Stimulated activated CD8-positive, alpha-beta memory T cell treated with anti-CD3 and anti-CD28 coated beads, Interleukin-12 subunit alpha, Interleukin-12 subunit beta, amount 100 ng/mL, for 24 hours (primary cell): ENCODE data around the gene MYO1B.

Experiments used
- DNase-seq: peaks from one replicate; pipeline ENCODE4 v3.0.0-alpha.2; 2020; ENCODE audit errors: extremely low read depth

The MYO1B gene

DNA sequence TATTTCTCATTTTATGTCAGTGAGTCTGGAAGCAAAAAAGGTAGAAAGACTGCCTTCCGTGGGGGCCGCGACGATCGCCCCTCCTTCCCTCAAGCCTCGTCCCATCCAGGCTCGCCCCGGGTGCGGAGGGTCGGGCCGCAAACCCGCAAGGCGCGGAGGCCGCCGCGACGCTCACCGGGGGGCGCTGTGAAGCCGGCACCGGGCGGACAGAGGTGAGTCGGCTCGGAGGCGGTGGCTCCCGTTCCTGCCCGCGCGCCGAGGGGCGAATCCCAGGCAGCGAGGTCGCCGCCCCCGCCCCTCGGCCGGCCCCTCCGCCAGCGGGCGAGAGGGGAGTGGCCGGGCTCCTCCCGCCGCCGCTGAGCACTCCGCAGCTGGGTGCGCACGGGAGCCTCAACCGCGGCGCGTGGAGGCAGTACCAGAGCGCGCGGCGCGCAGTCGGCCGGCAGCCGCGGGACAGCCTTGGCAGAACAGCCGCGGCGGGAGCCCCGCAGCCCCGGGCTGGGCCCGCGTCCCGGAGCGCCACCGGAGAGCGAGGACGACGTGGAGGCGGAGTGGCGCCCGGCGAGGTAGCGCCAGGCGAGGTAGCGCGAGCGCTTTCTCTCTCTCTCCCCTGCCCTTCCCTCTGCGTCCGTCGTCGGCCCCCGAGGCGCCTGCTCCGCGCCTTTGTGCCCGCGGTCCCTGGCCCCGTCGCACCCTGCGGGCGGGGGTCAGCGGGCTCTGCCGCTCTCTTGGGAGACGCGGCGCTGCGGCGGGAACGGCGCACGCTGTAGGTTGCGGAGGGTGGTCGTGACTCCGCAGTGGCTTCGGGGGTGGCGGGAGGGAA, at the start of gene MYO1B:
TSS of gene MYO1B (plus strand) at position 359 of the 823 bp plus-strand sequence. CDS start 31,492 bp downstream, outside the sequence.
- DNase-seq = peak; percentile 11

GRCh38 chr2:191197096-191197495, 48.1 kb upstream of the MYO1B start:
- DNase-seq = no peak

DNA sequence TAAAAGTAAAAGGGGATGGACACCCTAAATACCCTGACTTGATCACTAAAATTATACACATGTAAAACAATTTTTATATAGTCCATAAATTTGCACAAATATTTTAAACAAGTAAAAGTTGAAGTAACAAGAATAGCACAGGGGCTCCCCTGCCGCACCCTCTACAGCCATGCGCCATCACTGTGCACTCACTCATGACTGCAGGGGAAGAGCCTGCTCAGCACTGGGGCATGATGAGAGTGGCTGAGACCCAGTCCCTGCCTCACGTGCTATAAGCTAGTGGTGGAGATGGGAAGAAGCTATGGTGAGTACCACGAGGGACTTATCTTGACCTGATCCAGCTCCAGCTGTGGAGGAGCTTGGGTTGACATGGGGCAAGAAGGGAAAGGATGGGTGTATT, 46.9 kb upstream of the MYO1B start:
- no peak for DNase-seq

DNA sequence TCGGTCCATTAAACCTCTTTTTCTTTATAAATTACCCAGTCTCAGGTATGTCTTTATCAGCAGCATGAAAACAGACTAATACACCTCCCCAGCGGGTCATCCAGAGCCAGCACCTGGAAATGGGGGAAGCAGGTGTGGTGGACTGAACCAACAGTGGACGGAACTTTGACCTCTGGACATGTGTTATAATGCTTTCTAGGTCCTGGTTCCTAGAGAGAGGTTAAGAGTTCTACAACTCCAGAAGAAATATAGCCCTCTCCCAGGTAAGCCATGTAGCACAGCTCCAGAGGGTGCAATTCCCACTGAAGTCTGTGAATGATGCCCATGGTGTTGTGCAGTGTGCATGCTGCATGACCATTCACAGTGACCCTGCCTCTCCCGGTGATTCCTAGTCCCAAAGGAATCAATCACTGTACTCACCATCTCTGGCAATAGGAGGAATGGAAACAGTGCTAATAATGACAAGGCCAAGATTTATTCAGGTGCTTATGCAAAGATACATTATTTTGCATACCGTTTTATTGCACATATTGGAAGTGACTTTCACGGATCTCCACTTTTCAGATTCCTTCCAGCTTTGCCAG, 45.2 kb upstream of the MYO1B start:
- no peak for DNase-seq

- DNase-seq = no peak
Measured at GRCh38 chr2:191200910-191201309, 44.3 kb upstream of the MYO1B start.

DNA sequence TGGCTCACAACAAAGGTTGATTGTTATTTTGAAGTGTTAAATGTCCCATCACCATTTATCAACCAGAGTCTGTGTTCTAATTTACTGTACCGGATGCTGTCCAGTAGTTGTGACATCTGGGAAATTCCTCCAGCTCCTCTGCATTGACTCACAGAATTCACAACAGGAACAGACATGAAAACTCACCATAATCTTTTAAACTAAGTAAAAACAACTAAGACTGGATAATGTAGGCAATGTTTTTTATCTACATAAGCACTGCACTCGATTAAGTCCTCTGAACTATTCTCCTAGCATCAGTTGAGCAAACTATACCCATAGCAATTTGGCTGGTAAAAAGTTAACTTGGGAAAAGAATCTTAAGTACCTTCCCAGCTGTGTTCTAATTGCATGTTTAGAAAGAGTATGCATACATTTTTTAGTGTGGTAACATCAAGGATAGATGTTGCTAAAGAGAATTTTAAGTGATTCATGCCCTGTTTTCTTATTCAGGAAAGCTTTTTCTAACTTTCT, 42.9 kb upstream of the MYO1B start:
- no peak for DNase-seq

DNA sequence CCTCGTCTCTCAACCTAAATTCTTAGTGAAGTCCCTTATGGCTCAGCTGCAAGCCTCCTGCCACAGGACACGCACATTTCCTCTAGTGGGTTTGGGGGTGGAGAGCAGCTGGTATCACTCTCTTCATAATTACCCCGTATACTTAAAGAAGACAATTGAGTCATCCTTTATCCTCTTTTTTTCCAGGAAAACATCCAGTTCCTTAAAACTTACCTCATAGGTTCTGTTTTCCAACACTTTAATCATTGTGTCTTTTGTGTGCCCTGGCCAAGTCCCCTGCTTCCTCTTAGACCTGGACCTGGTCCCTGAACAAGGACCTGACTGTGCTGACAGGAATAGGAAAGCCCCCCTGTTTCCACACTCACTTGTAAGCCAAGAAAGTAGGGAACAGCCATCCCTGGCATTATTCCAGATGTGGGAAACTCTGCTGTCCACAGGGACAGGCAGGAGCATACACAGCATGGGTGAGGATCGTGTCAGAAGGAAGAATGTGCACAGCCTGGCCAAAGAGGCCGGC, 42.3 kb upstream of the MYO1B start:
- DNase-seq = no peak

- DNase-seq = no peak
Measured at GRCh38 chr2:191204433-191204832, 40.8 kb upstream of the MYO1B start.

DNA sequence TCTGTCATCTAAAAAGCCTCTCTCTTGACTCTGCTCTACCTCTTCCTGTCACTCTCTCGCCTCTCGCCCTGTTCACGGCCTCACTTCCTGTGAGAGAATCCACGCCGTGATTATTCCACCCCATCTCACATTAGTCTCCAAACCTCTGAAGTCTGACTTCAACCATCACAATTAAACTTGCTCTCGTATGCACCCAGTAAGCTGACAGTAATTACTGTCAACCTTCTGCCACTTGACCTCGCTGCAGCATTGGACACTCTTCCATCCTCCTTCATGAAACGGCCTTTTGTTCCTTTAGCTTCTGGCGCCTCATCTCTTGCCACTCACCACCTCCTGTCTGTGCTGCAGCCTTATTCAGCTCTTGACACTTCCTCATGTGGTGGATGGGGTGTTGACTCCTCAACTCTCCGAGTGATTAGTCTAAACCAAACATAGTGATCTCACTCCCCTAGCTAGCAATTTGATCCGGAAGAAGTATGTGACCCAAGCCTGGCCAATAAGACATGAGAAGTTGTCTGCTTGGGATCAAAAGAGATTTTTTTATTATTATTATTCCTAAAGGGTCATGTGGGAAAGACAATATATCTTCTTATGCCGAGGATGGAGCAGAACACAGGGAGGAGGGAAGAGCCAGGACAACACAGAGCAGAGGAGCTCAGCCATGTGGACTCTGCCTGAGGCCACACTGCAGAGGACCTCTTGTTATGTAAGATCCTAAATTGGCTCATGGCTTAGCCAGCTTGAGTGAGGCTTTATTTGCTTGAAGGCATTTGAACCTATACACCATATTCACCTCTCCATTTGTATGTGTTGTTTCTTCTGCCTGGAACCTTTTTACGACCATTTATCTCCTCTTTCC, 38.4 kb upstream of the MYO1B start:
- DNase-seq = no peak

DNA sequence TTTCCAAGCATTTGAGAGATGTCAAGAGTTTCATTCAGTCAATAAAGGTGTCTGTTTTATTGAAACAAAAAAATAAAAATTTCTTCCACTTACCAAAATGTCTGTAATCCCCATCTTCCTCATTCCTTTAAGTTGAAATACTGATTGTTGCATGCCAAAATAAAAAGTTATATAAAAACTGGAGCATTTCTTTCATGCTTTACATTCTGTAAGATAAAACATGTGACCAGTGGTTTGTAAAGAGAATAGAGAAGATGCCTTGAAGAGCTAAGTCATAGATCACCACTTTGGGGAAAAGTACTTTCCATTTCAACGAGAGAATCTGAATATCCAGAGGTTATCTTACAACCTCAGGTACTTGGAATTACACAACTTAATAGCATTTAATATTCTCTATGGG, 35.9 kb upstream of the MYO1B start:
- DNase-seq = no peak

DNA sequence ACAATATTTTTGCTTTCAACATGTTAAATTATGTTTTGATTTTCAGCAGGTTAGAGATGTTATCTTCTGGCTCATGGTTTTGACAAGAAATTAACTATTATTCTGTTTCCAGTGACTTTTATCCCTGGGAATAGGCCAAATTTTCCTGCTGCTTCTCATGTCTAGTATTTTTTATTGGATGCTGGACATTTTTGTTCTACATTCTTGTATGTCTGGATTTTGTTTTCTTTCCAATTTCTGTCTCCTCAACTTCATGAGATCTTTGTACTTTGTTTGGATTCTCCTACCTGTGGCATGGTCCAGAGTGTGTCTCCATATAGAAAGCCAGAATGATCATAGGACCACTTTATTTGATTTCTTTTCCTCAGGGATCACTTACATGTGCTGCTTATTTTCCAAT, 33.1 kb upstream of the MYO1B start:
- DNase-seq = no peak

GRCh38 chr2:191213333-191213732, 31.9 kb upstream of the MYO1B start:
- no peak for DNase-seq

GRCh38 chr2:191215230-191215629, 30.0 kb upstream of the MYO1B start:
- DNase-seq = no peak

DNA sequence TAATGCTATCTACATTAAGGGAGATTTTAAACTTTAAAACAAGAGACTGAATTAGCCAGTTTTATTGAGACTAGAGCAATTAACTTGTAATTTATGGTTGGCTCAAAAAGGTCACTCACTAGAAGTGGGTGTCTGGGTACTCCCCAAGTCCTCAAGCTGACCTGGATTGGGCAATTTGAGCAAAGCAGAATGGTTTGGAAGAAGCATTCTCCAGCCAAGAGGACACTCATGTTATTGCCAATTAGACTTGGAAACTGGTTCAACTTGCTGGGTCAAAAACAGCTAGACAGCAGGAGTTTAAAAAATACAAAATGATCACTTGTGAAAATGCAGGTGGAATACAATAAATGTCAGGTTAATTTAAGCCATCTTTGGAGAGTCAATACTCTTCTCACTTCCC, 29.5 kb upstream of the MYO1B start:
- no peak for DNase-seq

GRCh38 chr2:191217580-191217979, 27.6 kb upstream of the MYO1B start:
- no peak for DNase-seq

DNA sequence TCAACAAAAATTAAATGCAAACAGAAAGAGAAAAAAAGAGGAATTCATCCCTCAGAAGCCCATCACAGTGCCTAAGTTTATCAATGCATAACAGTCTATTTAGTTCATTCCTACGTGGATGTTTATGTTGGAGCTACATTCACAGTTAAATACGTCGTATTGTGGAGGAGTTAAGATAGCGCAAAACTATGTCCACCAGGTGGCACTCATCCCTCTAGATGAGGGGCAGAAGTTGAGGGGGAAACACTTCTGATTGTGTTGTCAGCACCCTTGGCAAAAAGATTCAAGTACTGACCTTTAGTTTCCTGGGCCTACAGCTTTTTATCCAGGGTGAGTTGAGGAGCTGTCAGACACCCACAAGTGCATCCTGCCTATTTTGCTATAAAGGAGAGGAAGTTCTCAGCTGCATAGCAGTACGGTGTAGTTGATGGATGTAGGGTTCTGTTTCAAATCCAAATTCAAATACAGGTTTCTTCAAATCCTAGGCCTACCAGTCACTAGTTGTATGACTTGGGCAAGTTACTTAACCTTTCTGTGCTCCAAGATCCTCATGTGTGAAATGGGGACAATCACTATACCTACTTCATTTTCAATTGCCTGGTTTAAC, 26.8 kb upstream of the MYO1B start:
- no peak for DNase-seq

- DNase-seq = no peak
Measured at GRCh38 chr2:191220671-191221070, 24.5 kb upstream of the MYO1B start.

- no peak for DNase-seq
Measured at GRCh38 chr2:191221666-191222065, 23.5 kb upstream of the MYO1B start.

- DNase-seq = no peak
Measured at GRCh38 chr2:191222507-191222906, 22.7 kb upstream of the MYO1B start.

GRCh38 chr2:191222952-191223351, 22.3 kb upstream of the MYO1B start:
- DNase-seq = no peak

- DNase-seq = no peak
Measured at GRCh38 chr2:191225126-191225525, 20.1 kb upstream of the MYO1B start.

DNA sequence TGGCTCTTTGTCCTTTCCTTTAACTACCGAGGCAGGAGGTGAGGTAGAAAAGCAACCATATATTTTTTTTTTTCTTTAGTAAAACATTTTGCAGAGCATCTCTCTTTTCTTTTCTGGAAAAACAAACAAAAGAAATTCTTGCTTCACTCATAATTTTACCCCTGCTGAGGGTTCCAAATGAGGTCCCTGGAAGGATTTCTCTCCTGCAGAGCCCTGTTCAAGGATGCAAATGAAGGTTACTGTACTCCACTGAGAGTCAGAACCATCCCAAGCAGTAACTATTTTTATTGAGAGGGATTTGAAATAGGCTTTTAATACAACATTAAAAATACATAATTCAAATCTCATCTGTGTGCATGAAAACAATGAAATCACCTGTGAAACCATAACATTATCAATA, 19.5 kb upstream of the MYO1B start:
- DNase-seq = no peak
